NCI-H146 (cell line): ENCODE data around the gene IQGAP2.

Experiments
- DNase-seq: peaks from one replicate; lab custom pipeline; 2025; lab: John Stamatoyannopoulos, UW

IQGAP2 gene

DNA sequence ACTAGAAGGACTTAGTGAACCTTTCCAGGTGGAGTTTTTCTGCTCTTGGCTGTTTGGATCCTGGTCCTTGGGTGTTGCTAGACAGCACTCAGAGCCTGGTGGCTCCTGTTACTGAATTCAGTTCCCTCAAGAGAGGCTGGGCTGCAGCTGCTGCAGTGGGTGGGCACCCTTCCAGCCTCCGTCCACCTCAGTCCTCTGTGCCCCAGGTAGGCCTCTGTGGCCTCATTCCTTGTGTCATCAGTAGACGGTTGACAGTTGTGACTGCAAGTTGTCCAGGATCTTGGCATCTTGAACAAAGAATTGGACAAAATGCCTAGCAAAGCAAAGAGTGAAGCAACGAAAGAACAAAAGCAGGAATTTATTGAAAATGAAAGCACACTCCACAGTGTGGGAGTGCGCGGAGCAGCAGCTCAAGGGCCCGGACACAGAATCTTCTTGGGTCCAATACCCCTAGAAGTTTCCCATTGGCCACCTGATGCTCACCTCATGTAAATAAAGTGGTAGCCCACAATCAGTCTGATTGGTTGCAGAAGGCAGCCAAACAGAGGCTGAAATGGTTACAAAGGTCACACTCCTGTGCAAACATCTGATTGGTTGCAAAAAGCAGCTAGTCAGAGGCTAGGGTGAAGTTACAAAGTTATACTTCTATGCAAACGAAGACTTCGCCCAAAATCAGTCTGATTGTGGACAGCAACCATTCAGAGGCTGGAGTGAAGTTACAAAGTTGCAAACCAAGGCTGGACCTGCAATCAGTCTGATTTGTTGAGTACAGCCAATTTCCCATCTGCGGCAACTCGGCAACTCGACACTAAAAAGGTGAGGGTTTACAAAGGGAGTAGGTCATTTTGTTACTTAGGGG lies 352.9 kb downstream of the IQGAP2 start:
- DNase-seq = no peak

DNA sequence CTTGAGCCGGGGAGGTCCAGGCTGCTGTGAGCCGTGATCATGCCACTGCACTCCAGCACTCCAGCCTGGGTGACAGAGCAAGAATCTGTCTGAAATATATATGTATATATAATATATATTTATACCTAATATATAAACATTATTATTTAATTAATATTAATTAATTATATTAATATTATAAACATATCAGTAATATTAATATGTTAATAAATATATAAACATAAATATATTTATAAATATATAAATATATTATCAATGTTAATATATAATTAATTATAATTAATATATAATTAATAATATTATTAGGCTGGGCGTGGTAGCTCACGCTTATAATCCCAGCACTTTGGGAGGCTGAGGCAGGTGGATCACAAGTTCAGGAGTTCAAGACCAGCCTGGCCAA lies 354.0 kb downstream of the IQGAP2 start:
- no peak for DNase-seq
